Activated CD4-positive, alpha-beta T cell treated with anti-CD3 and anti-CD28 coated beads, Interleukin-10, Interleukin-2, amounts not matched to agents 100 ng/mL and 50 ng/mL, durations not matched to agents 16 hours and 8 hours (primary cell): Measurements from ENCODE around the gene BAG3.
"Not testable (repeated sequence)": the region's sequence is repeated elsewhere in the genome, so short reads cannot be mapped to it uniquely, and the experiment has no call there.

Experiments
- DNase-seq: peaks from one replicate; pipeline ENCODE4 v3.0.0-alpha.2; 2020

The BAG3 gene

DNA sequence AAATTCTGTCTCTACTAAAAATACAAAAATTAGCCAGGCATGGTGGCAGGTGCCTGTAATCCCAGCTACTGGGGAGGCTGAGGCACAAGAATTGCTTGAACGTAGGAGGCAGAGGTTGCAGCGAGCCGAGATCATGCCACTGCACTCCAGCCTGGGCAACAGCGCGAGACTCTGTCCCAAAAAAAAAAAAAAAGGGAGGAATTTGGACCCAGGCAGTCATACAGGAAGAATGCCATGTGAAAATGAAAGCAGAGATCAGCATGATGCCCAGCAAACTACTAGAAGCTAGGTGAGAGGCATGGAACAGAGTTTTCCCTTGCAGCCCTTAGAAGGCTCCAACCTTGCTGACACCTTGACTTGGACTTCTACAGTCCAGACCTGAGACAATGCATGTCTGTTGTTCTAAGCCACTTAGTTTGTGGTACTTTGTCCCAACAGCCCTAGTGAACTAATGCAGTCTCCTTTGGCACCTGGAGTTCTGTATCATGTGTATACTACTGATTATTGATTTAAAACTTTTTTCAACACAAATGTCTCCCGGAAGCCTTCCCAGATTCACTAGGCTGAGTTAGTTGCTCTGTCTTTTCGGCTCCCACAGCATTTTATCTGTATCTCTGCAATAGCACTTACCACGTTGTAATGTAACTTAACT is 10.2 kb upstream of the BAG3 start:
- DNase-seq: no peak

DNA sequence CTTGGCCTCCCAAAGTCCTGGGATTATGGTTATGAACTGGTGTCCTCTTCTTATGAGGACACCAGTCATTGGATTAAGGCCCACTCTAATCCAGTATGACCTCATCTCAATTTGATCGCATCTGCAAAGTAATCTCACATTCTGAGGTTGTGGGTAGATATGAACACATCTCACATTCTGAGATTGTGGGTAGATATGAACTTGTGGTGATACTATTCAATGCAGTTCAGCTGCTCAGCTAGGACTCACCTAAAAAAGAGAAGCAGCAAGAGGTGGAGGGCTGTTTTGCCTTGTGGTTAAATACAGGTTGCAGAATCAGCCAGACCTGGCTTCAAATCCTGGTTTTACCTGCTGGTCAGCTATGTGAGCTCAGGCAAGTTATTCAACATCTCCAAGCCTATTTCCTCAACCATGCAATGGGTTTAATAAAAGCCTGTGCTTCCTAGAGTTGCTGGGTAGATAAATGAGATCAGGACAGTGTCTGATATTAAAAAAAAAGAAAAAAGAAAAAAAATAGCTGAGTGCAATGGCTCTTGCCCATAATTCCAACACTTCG is 8.5 kb upstream of the BAG3 start:
- peak; percentile 55 for DNase-seq

DNA sequence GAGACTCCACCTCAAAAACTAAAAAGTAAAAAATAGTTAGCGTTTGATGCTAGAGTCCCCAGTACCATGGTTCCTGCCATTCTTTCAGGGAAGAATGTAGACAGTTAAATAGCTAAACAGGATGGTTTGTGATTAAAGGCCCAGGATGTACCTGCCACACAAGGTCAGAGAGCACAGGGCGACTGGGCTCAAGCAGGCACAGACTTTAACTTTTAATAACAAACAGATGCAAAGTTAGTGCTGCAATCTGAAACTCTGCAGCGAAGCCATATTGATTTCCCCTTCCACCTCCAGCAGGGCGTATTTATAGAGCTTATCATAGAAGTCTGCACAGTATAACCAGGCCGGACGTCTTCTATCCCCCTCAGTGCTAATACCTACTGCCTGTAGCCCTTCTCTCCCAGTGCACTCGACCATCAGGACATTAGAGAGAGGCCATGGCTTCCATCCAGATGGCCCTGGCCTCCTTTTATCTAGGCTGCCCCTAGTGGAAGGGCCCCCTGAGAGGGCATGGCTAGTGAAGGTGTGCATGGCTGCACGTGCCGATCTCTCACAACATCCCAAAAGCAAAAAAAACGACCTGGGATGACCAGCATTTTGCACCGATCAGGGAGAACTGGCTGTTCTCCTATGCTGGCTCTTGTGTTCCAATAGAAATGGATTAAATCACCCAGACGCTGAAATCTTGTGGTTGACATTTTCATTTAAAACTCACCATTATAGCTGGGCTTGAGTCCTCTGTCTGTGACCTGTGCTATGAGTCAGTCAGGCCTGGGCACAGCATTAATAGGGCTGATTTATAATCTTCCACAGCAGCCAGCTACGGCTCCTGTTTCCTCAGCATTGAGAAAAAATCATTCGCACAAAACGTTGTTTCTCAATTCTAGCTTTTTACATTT is 7.6 kb upstream of the BAG3 start:
- DNase-seq: no peak

DNA sequence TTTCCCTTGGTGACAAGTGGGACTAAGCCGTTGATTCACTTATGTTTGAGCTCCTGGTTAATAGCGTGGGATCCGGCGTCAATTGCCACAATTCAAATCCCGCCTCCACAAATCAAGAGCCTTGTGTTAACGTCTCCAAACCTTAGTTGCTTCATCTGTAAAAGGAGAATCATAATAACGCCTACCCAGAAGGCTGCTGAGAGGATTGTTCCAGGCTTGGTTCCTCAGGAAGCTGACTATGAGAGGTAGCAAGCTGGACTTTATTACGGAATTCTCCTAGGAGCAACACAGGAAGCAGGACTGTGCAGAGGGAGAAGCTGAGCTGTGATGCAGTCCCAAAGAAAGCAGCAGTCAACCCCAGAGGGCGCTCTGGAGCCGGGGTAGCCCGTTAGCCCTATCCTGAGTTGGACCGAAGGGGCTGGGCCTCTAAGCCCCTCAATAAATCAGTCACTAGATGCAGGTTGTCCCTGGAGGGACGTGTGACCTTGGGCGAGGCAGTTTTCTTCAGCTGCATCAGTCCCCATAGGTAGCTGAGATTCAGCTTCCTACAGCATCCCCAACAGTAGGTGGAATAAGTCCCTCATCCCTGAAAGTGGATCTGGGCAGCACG is 6.9 kb upstream of the BAG3 start:
- DNase-seq: no peak

DNA sequence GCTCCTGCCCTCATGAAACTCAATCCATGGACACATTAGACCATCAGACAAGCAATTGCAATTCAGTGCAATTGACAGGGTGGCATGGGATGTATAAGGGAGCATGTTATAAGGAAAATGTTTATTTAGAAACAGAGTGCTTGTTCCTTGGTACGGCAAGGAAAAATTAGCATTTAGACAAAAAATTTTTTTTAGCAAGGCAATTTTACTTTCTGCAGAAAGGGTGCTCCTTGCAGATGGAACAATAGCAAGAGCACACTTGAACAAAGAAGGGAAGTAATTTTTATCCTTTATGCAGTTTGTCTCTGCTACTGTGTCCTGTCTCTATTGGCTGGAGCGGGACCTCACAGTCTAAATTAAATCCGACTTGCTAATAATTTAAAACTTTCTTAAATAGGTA is 6.2 kb upstream of the BAG3 start:
- no peak for DNase-seq

DNA sequence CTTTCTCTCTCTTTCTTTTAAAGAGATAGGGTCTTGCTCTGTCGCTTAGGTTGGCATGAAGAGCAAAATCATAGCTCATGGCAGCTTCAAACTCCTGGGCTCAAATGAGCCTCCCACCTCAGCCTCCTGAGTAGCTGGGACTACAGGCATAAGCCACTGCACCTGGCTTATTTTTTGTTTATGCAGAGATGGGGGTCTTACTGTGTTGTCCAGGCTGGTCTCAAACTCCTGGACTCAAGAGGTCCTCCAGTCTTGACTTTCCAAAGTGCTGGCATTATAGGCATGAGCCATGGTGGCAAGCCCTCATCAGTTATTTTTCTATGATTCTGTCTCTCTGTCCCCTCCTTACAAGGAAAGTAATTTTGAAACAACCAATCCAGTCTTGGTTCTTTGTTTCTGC is 1.1 kb upstream of the BAG3 start:
- DNase-seq: no peak

DNA sequence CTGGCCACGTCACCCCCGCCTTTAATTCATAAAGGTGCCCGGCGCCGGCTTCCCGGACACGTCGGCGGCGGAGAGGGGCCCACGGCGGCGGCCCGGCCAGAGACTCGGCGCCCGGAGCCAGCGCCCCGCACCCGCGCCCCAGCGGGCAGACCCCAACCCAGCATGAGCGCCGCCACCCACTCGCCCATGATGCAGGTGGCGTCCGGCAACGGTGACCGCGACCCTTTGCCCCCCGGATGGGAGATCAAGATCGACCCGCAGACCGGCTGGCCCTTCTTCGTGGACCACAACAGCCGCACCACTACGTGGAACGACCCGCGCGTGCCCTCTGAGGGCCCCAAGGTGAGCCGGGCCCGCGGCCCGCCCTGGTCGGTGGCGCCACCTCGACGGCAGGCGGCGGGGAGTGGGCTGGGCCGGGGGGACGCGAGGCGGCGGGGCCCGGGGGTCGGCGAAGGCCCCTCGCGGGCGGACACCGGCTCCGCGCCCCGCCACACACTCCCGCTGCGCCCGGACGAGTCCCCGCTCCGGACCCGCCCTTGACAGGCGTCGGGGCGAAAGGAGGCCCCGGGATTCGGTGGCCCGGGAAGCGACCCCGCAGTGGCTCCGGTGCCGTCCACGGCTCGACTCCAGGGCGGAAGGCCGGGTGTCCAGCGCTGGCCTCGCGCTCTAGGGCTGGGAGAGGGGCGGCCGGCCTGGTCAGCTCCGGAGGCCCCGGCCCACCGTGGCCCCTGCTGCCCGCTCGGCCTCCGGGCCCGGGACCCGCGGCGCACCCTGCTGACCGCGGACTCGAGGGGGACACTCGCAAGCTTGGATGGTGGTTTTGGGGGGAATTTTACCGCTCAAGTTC is 557 bp downstream of the BAG3 start:
- DNase-seq: no peak

DNA sequence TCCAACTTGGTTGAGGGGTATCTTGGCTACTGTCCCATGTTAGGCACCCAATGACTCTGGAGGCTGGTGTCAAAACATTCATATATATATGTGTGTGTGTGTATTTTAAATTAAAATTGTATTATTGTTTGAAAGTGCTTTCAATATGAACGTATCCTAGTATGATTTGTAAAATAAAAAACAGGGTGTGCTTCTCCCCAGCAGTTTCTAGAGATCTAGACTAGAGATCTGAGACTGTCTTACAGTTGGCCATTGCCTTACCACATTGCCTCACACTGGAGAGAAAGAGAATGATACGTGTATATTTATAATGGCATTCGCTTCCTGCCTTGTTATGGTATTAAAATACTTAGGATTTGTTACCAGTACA is 1.2 kb downstream of the BAG3 start:
- DNase-seq: peak; percentile 69

DNA sequence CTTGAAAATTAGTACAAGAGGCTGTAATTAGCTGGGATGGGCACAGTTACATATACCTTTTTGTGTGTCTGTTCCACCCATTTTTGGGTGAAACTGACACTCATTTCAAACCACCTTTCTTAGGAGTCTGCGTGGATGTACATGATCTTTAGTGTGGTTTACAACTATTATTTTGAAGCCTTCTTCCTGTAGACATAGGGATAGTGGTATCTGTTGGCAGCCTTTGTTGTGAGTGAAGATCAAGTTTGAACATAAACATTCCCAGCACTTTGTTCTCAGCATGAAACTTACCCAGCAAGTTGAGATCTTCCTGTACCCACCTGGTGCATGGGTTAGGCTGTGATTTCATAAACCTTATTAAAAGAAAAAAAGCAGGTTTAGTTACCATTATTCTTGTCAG is 2.0 kb downstream of the BAG3 start:
- peak; percentile 61 for DNase-seq

DNA sequence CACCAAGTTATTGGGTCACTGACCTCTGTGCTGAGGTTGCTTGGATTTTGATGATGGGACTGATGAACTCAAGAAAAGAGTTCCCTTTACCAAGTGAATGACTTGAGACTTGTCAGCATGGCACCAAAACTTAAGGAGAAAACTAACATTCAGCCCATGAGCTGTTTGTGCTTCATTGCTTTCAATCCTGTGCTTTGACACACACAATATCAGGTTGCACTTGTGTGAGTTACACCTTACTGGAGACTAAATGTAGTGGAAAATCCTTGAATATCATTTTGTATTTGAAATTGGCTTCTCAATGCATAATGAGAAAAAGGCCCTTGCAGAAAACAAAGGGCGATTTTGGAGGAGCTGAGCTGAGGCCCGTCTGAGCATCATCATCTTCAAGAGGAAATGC is 2.7 kb downstream of the BAG3 start:
- no peak for DNase-seq

DNA sequence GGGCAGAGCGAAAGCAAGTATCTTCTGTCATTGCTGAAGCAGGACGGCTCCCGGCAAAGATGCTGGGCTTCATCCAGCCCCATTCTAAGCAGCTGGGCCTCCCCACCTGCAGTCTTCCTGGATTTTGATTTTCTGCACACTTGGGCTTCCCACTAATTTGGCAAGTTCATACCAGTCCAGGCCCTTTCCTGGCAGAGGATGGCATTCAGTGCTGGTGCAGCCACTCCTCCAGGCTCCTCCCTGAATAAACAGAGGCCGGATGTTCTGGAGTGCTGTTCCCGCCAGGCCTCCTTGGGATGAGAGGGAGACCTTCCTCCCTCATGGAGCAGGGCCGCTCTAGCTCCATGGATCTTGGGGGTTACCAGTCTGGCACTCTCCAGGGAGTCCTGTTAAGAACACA is 3.4 kb downstream of the BAG3 start:
- no peak for DNase-seq

DNA sequence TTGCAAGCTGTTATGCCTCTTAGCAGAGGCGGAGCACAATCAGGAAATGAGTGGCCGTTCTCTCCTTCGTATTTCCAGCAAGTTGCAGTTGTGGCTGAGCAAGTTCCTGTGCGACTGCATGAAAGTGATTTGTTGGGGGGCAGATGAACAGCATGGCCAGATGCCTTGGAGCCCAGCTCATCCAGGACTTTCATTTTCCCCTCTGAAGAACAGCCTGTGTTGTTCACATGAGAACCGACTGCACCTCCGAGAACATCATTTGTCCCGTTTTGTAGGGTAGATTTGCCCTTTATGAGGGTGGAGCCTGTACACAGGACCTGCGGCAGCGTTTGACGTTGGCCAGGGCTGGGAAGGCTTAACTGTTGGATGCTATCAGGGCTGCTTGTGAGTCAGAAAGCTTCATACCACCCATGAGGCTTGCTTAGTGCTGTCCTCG is 4.4 kb downstream of the BAG3 start:
- DNase-seq: peak; percentile 77

DNA sequence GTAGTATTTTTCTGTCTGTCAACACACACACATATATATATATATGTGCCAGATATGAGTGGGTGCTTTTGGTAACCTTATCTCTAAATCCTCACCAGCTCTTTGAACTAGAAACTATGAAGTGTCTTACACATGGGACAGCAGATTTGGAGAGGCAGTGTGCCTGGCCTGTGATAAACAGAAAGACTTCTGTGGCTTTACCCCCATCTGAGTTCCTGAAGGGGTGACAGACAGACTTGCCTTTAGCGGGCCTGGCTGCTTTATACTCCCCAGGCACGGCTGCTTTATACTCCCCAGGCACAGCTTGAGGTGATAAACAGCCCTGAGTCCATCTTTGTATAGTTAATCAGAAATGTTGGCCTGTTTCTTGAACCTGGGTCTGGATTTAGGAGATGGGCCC is 5.6 kb downstream of the BAG3 start:
- DNase-seq: no peak

DNA sequence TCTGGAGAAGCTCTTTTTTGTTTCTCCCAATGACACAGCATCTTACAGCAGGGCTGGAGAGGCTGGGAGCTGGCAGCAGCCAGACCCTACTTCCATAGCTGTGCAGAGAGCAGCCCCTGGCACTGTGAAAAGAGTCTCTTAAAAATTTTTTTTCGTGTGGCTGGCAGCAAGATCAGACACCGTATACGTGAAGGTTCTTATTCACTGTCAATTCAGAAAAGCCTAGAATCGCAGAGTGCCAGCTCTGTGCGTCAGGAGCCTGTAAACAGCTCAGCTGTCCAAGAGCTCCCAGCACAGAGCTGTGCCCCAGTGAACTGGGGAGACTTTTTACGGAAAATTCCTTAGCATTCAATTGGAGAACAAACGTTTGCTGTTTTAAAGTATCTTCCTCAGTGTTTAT is 6.5 kb downstream of the BAG3 start:
- no peak for DNase-seq

DNA sequence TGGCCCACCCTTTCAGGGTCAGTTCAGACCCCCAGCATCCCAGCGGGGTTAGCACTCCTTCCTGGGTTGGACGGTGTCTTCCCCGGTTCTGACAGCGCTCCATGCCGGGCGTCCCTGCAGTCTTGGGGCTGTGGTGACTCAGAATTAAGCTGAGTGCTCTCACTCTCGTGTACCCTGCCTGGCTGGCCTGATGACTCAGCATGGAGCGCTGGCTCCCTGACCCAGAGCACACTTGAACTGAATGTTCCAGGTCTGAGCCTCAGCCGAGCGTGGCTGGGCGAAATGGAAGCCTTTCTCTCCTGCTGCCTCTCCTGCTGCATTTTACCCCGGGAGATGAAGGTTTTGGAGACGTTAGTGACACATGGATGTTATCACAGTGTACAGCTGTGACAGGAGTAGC is 7.1 kb downstream of the BAG3 start:
- no peak for DNase-seq

DNA sequence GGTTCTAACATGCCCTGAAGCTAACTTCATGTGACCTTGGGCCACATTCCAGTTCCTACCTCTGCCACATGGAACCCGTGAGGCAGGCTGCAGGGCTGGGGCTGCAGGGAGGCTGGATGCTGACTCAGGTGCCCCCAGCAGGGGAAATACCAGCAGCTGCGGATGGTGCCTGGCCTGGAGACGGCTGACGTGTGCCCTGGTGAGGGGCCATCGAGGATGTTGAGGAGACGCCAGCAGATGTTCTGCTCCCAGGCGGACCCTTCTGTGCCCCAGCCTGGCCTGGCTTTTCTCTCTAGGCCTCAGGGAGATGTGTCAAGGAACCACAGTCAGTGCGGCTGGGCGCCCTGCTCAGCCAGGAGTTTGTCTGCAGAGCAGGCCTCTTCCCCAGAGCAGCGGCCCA is 8.8 kb downstream of the BAG3 start:
- DNase-seq: no peak

DNA sequence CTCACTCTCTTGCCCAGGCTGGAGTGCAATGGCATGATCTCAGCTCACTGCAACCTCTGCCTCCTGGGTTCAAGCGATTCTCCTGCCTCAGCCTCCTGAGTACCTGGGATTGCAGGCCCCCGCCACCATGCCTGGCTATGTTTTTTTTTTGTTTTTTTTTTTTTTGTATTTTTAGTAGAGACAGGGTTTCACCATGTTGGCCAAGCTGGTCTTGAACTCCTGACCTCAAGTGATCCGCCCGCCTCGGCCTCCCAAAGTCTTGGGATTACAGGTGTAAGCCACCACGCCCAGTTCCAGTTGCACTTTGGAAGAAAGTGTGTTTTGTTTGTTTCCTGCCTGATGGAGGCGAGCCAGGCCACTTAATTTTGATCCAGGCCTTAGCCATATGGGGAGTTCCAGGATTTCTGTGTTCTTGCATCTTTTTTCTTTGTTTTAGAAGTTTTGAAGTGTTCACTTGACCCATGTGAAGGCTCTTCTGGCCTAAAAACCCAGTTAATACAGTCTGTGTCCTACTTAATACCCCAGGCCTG is 11.0 kb downstream of the BAG3 start:
- DNase-seq: not testable (repeated sequence)

DNA sequence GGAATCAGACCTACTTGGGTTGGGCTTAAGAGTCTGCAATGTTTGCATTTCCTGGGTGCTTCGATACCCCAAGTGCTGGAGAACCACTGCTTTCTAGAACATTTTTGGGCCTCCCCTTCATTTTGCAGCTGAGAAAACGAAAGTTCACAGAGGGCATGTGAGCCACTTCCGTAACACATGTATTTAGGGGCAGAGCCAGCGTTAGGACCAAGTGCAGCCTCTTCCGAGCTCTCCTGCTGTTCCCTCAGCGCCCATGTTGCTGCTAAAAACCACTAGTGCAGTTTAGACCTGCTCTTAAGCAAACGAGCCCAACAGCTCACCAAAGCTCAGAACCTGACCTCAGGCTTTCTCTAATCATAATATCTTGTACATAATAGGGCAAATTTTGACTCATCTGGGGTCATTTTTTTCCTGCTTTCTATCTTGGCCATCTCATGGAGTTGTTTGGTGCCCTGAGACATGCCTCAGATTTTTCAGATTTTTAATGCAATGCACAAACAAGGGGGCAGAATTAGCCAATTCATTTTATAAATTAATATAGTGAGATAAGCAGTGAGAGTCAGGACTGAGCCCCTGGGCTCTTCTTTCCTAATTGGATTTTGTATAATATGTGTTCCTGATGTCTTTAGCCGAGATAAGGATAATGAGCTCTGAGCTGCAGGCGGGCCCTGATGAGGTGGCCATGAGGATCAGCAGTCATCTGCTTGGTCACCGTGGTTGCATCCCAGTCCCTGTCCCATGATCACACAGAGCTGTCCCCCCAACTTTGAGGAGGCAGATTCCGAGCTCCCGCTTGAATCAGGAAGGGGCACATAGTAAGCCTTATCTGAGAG is 12.9 kb downstream of the BAG3 start:
- DNase-seq: peak; percentile 66

DNA sequence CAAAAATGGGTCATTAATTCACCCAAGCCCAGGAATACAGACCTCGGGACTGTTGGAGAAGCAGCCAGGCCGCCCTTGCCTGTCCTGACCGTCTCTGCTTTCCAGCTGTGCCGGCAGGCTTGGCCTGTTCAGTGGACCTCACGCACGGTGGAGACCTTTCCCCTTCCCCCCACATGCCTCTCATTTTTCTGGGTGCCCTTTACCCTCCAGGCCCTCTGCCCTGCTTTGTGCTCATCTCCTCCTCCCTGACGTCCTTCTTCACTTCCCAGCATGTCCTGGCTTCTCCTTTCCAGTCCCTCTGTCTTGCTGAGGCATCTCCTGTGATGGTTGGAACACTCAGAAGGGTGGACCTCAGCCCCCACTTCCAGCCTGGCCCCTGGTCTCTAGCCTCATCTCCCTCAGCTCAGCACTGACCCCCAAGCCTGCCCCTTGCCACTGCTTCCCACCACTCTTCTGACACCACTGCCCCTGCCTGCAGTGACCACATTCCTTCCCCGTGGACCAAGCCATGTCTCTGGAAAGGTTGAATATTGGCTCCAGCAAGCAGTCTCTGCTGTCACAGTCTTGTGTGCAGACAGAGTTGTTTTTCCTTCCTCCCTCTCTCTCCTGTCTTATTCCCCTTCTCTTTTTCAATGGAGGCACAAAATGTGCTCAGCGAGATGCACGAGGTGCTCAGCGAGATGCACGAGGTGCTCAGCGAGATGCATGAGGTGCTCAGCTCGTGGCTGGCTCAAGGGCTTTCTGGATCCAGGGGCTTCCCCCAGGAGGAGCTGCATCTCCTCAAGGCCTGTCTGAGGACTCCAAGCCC is 14.9 kb downstream of the BAG3 start:
- no peak for DNase-seq

DNA sequence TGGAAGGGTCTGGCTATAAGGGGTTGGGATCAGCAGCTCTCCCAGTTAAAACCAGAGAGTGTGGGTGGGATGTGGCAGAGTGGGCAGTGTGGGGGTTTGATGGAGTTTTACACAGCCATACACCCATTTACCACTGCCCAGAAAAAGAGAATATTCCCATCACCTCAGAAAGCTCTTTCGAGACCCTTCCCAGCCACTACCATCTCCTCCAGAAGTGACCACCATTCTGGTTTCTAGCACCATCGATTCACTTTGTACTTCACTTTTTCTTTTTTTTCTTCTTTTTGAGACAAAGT is 15.5 kb downstream of the BAG3 start:
- DNase-seq: no peak
